Mesenchymal stem cell (in vitro differentiated cells and primary cell): Measurements from ENCODE around the gene CYP19A1.

Experiments used
- DNase-seq: peaks from one replicate; pipeline ENCODE4 v3.0.0-alpha.2; 2013
- H2AFZ ChIP-seq: one replicate; pipeline ENCODE4 v1.6.1; 2013; ENCODE audit warnings: low read depth, mild to moderate bottlenecking, control low read depth, inconsistent platforms, low read length, moderate library complexity
- H2AK5ac ChIP-seq: 2 replicates; pipeline ENCODE4 v1.6.1; 2013; ENCODE audit warnings: low read length, moderate library complexity, mild to moderate bottlenecking, inconsistent platforms; ENCODE audit not compliant: severe bottlenecking
- H2BK120ac ChIP-seq: one replicate; pipeline ENCODE4 v1.6.1; 2013; ENCODE audit warnings: low read depth, mild to moderate bottlenecking, inconsistent platforms, low read length, moderate library complexity
- H2BK12ac ChIP-seq, 2 experiments: one replicate each; pipeline ENCODE4 v1.6.1; 2013; ENCODE audit warnings: inconsistent platforms in 2 of 2, low read length in 2 of 2, mild to moderate bottlenecking in 2 of 2, moderate library complexity in 2 of 2, control low read depth in 1 of 2
- H2BK15ac ChIP-seq: one replicate; pipeline ENCODE4 v1.6.1; 2013; ENCODE audit warnings: mild to moderate bottlenecking, low read depth, inconsistent platforms; ENCODE audit not compliant: poor library complexity, severe bottlenecking
- H2BK5ac ChIP-seq: 2 replicates; pipeline ENCODE4 v1.6.1; 2013; ENCODE audit warnings: low read depth, mild to moderate bottlenecking, low read length, control low read depth, inconsistent platforms; ENCODE audit not compliant: poor library complexity, severe bottlenecking
- H3K14ac ChIP-seq, 2 experiments: one replicate each; pipeline ENCODE4 v1.6.1; 2013; ENCODE audit warnings: inconsistent platforms in 2 of 2, low read length in 2 of 2, control low read depth in 1 of 2, mild to moderate bottlenecking in 1 of 2, moderate library complexity in 1 of 2
- H3K18ac ChIP-seq, 2 experiments: one replicate each; pipeline ENCODE4 v1.6.1; 2013; ENCODE audit warnings: inconsistent platforms in 2 of 2, low read length in 2 of 2, control low read depth in 1 of 2, low read depth in 1 of 2, mild to moderate bottlenecking in 1 of 2
- H3K23ac ChIP-seq, 2 experiments: one replicate each; pipeline ENCODE4 v1.6.1; 2013; ENCODE audit warnings: inconsistent platforms in 2 of 2, low read length in 2 of 2, mild to moderate bottlenecking in 2 of 2, moderate library complexity in 2 of 2, control low read depth in 1 of 2
- H3K27ac ChIP-seq: 2 replicates; pipeline ENCODE4 v1.5.1; 2013; ENCODE audit warnings: mild to moderate bottlenecking, moderate library complexity, low read length, control low read depth, inconsistent platforms; ENCODE audit not compliant: poor library complexity, severe bottlenecking
- H3K27me3 ChIP-seq, 2 experiments: 2 replicates each; pipeline versions ENCODE4 v1.6.1 to v1.7.0; 2013; ENCODE audit warnings: low read length in 2 of 2, mild to moderate bottlenecking in 2 of 2, moderate library complexity in 2 of 2, control low read depth in 1 of 2, inconsistent platforms in 1 of 2; ENCODE audit not compliant: control insufficient read depth in 1 of 2, insufficient read depth in 1 of 2
- H3K36me3 ChIP-seq, 2 experiments: 2 replicates each; pipeline versions ENCODE4 v1.6.1 to v1.7.0; 2013; ENCODE audit warnings: low read length in 2 of 2, control low read depth in 1 of 2, inconsistent platforms in 1 of 2, low read depth in 1 of 2, mild to moderate bottlenecking in 1 of 2; ENCODE audit not compliant: insufficient read depth in 2 of 2, control insufficient read depth in 1 of 2
- H3K4ac ChIP-seq, 2 experiments: one replicate each; pipeline ENCODE4 v1.6.1; 2013; ENCODE audit warnings: inconsistent platforms in 2 of 2, low read length in 2 of 2, mild to moderate bottlenecking in 2 of 2, moderate library complexity in 2 of 2, control low read depth in 1 of 2, low read depth in 1 of 2
- H3K4me1 ChIP-seq: 2 replicates; pipeline ENCODE4 v1.6.1; 2013; ENCODE audit warnings: low read depth, low read length, control low read depth; ENCODE audit not compliant: control insufficient read depth, insufficient read depth
- H3K4me2 ChIP-seq: 2 replicates; pipeline ENCODE4 v1.6.1; 2013; ENCODE audit warnings: low read length, mild to moderate bottlenecking, inconsistent platforms; ENCODE audit not compliant: poor library complexity, severe bottlenecking
- H3K4me3 ChIP-seq, 2 experiments: 2 replicates each; pipeline versions ENCODE4 v1.5.1 to v1.7.0; 2013; ENCODE audit warnings: low read length in 2 of 2, mild to moderate bottlenecking in 2 of 2, control low read depth in 1 of 2, low read depth in 1 of 2; ENCODE audit not compliant: insufficient read depth in 1 of 2
- H3K79me1 ChIP-seq: replicated peaks from 2 replicates; pipeline ENCODE4 v1.6.1; 2013; ENCODE audit warnings: mild to moderate bottlenecking, control low read depth, low read length, inconsistent platforms; ENCODE audit not compliant: poor library complexity, severe bottlenecking
- H3K9ac ChIP-seq: 2 replicates; pipeline ENCODE4 v1.7.0; 2013; ENCODE audit warnings: mild to moderate bottlenecking, low read length, moderate library complexity
- H3K9me3 ChIP-seq: 2 replicates; pipeline ENCODE4 v1.7.0; 2013; ENCODE audit warnings: mild to moderate bottlenecking, low read length; ENCODE audit not compliant: control insufficient read depth
- H4K8ac ChIP-seq: one replicate; pipeline ENCODE4 v1.6.1; 2013; ENCODE audit warnings: inconsistent platforms, mild to moderate bottlenecking, low read length, moderate library complexity
- H4K91ac ChIP-seq: one replicate; pipeline ENCODE4 v1.6.1; 2013; ENCODE audit warnings: mild to moderate bottlenecking, low read length, inconsistent platforms
- WGBS: methylation state at CpG from one replicate; pipeline ENCODE4 v1.1.7; 2013; ENCODE audit warnings: mixed read lengths; 5-methylcytosine and 5-hydroxymethylcytosine counted together

CYP19A1 gene

GRCh38 chr15:51244423-51244869 is 94.0 kb downstream of the CYP19A1 start:
- Histone ChIP-seq H3K18ac (no peak overlapping the region), H4K91ac (no peak overlapping the region)

GRCh38 chr15:51243774-51244173 is 94.6 kb downstream of the CYP19A1 start:
- H4K8ac ChIP-seq, result no peak overlapping the region
- no peak for DNase-seq
- no peak overlapping the region for H2BK15ac ChIP-seq
- no peak overlapping the region for H2BK5ac ChIP-seq
- H3K14ac ChIP-seq, result no peak overlapping the region
- no peaks in the 10 kb centered on the region for H3K9me3 ChIP-seq
- H4K91ac ChIP-seq, result no peak overlapping the region
- H3K4me2 ChIP-seq, result no peak overlapping the region
- no peaks in the 10 kb centered on the region for H3K4me1 ChIP-seq
- H3K23ac ChIP-seq, result no peak overlapping the region
- no peak overlapping the region for H3K18ac ChIP-seq
- no peak overlapping the region for H2AK5ac ChIP-seq
- no peak overlapping the region for H2AFZ ChIP-seq
- peaks cover 0 to 38% of the 10 kb centered on the region in 2 experiments for H3K27me3 ChIP-seq
- no peak overlapping the region for H3K4ac ChIP-seq
- H3K4me3 ChIP-seq, result no peak overlapping the region
- H3K27ac ChIP-seq, result no peak overlapping the region
- H3K79me1 ChIP-seq, result no peaks in the 10 kb centered on the region
- no peak overlapping the region for H3K9ac ChIP-seq
- no peak overlapping the region for H2BK120ac ChIP-seq
- no peaks in the 10 kb centered on the region for H3K36me3 ChIP-seq
- H2BK12ac ChIP-seq, result no peak overlapping the region

More at GRCh38 chr15:51244423-51244869, 94.0 kb downstream of the CYP19A1 start:
- peak; percentile 17 for DNase-seq
- H3K4me2 ChIP-seq, result no peak overlapping the region
- H2BK15ac ChIP-seq, result no peak overlapping the region
- no peak overlapping the region for H2BK120ac ChIP-seq
- no peak overlapping the region for H2BK5ac ChIP-seq
- H3K4me3 ChIP-seq, result no peak overlapping the region
- no peak overlapping the region for H4K8ac ChIP-seq
- H2BK12ac ChIP-seq, result no peak overlapping the region
- H3K36me3 ChIP-seq, result no peaks in the 10 kb centered on the region
- no peaks in the 10 kb centered on the region for H3K4me1 ChIP-seq
- peaks cover 0 to 35% of the 10 kb centered on the region in 2 experiments for H3K27me3 ChIP-seq
- no peak overlapping the region for H2AK5ac ChIP-seq
- H2AFZ ChIP-seq, result no peak overlapping the region
- no peaks in the 10 kb centered on the region for H3K79me1 ChIP-seq
- H3K9ac ChIP-seq, result no peak overlapping the region
- H3K23ac ChIP-seq, result no peak overlapping the region
- no peaks in the 10 kb centered on the region for H3K9me3 ChIP-seq
- no peak overlapping the region for H3K14ac ChIP-seq
- 74% methylated on average over 2 of the region's 2 CpGs for WGBS
- no peak overlapping the region for H3K4ac ChIP-seq
- H3K27ac ChIP-seq, result no peak overlapping the region

GRCh38 chr15:51240066-51240465 is 98.3 kb downstream of the CYP19A1 start:
- no peak overlapping the region for H3K23ac ChIP-seq
- H3K27me3 ChIP-seq, result peaks cover 0 to 49% of the 10 kb centered on the region in 2 experiments
- no peak for DNase-seq
- H3K9me3 ChIP-seq, result no peaks in the 10 kb centered on the region
- H2BK120ac ChIP-seq, result no peak overlapping the region
- no peaks in the 10 kb centered on the region for H3K4me1 ChIP-seq
- H4K91ac ChIP-seq, result no peak overlapping the region
- no peak overlapping the region for H3K4me2 ChIP-seq
- no peak overlapping the region for H2BK15ac ChIP-seq
- H3K4ac ChIP-seq, result no peak overlapping the region
- no peak overlapping the region for H2AK5ac ChIP-seq
- H3K79me1 ChIP-seq, result no peaks in the 10 kb centered on the region
- no peak overlapping the region for H3K14ac ChIP-seq
- H3K36me3 ChIP-seq, result no peaks in the 10 kb centered on the region
- H3K18ac ChIP-seq, result no peak overlapping the region
- no peak overlapping the region for H2BK12ac ChIP-seq
- no peak overlapping the region for H3K4me3 ChIP-seq
- H3K27ac ChIP-seq, result no peak overlapping the region
- no peak overlapping the region for H3K9ac ChIP-seq
- no peak overlapping the region for H4K8ac ChIP-seq
- H2AFZ ChIP-seq, result no peak overlapping the region
- H2BK5ac ChIP-seq, result no peak overlapping the region
- WGBS, result 30% methylated on average over 4 of the region's 4 CpGs

- H3K36me3 ChIP-seq, result no peaks in the 10 kb centered on the region
- H2BK15ac ChIP-seq, result no peak overlapping the region
- no peak overlapping the region for H2AFZ ChIP-seq
- H4K91ac ChIP-seq, result no peak overlapping the region
- no peak overlapping the region for H3K14ac ChIP-seq
- WGBS, result no CpG with 5 or more reads among the region's 3 CpGs
- H2BK12ac ChIP-seq, result no peak overlapping the region
- no peak for DNase-seq
- H3K23ac ChIP-seq, result no peak overlapping the region
- H2BK5ac ChIP-seq, result no peak overlapping the region
- H3K79me1 ChIP-seq, result no peaks in the 10 kb centered on the region
- no peak overlapping the region for H3K27ac ChIP-seq
- H2AK5ac ChIP-seq, result no peak overlapping the region
- H4K8ac ChIP-seq, result no peak overlapping the region
- H3K4me1 ChIP-seq, result no peaks in the 10 kb centered on the region
- H3K18ac ChIP-seq, result no peak overlapping the region
- H3K4me3 ChIP-seq, result no peak overlapping the region
- no peak overlapping the region for H3K4ac ChIP-seq
- peaks cover 0 to 51% of the 10 kb centered on the region in 2 experiments for H3K27me3 ChIP-seq
- H3K9ac ChIP-seq, result no peak overlapping the region
- no peak overlapping the region for H3K4me2 ChIP-seq
- no peak overlapping the region for H2BK120ac ChIP-seq
- no peaks in the 10 kb centered on the region for H3K9me3 ChIP-seq
Observed at GRCh38 chr15:51237816-51238215, 100.6 kb downstream of the CYP19A1 start.
